ENCODE measurements around the gene NCOA1. TPM values are rescaled to one million over a fixed set of nuclear protein-coding genes. Genes with fewer than 3 reads are reported as not detected.

The NCOA1 gene
- total RNA-seq, 1 donor from 2014 or later: 75.1 TPM

DNA sequence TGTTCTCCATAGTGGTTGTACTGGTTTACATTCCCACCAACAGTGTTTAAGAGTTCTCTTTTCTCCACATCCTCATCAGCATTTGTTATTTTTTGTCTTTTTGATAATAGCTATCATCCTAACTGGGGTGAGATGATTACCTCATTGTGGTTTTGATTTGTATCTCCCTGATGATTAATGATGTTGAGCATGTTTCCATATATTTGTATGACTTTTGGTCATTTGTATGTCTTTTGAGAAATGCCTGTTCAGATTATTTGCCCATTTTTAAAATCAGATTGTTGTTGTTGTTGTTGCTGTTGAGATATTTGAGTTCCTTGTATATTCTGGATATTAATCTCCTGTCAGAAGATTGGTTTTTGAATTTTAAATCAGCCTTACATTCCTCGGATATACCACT, 147.5 kb downstream of the NCOA1 start:
- no peaks in the 10 kb centered on the region for H3K27me3 Mint-ChIP-seq (ENCODE audit: unreplicated experiment)
- TF ChIP-seq, protein P1, sequence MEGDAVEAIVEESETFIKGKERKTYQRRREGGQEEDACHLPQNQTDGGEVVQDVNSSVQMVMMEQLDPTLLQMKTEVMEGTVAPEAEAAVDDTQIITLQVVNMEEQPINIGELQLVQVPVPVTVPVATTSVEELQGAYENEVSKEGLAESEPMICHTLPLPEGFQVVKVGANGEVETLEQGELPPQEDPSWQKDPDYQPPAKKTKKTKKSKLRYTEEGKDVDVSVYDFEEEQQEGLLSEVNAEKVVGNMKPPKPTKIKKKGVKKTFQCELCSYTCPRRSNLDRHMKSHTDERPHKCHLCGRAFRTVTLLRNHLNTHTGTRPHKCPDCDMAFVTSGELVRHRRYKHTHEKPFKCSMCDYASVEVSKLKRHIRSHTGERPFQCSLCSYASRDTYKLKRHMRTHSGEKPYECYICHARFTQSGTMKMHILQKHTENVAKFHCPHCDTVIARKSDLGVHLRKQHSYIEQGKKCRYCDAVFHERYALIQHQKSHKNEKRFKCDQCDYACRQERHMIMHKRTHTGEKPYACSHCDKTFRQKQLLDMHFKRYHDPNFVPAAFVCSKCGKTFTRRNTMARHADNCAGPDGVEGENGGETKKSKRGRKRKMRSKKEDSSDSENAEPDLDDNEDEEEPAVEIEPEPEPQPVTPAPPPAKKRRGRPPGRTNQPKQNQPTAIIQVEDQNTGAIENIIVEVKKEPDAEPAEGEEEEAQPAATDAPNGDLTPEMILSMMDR (IDR thresholded peaks at IDR 0.05; ENCODE audit: partially characterized antibody, unreplicated experiment): no peak
- peaks cover 4% of the 10 kb centered on the region for H3K36me3 Mint-ChIP-seq (ENCODE audit: unreplicated experiment)
- H3K4me1 Mint-ChIP-seq (ENCODE audit: low read depth, unreplicated experiment): peaks cover 13% of the 10 kb centered on the region
- H3K27ac Mint-ChIP-seq (ENCODE audit: unreplicated experiment): no peak overlapping the region
- DNase-seq: no peak
- no peak overlapping the region for H3K4me3 Mint-ChIP-seq (ENCODE audit: unreplicated experiment)
- peaks cover 6% of the 10 kb centered on the region for H3K9me3 Mint-ChIP-seq (ENCODE audit: unreplicated experiment)

DNA sequence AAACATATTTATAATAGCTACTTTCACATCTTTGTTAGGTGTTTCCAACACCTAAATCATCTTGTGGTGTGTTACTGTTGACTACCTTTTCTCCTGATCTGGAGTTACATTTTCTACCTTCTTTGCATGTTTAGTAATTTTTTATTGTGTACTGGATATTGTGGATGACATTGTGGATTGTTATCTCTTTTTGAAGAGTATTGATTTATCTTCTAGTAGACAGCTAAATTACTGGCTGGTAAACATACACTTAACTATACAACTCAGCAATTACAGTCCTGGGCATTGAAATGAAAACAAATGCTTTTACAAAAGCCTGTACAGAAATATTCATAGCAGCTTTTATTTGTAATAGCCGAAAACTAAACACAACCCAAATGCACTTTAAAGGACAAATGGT, 151.3 kb downstream of the NCOA1 start:
- H3K27ac Mint-ChIP-seq (ENCODE audit: unreplicated experiment): no peak overlapping the region
- peaks cover 6% of the 10 kb centered on the region for H3K9me3 Mint-ChIP-seq (ENCODE audit: unreplicated experiment)
- H3K4me3 Mint-ChIP-seq (ENCODE audit: unreplicated experiment): no peak overlapping the region
- TF ChIP-seq, protein P1 (IDR thresholded peaks at IDR 0.05; ENCODE audit: partially characterized antibody, unreplicated experiment): no peak
- no peak for DNase-seq
- peaks cover 4% of the 10 kb centered on the region for H3K36me3 Mint-ChIP-seq (ENCODE audit: unreplicated experiment)
- H3K27me3 Mint-ChIP-seq (ENCODE audit: unreplicated experiment): no peaks in the 10 kb centered on the region
- peaks cover 5% of the 10 kb centered on the region for H3K4me1 Mint-ChIP-seq (ENCODE audit: low read depth, unreplicated experiment)

DNA sequence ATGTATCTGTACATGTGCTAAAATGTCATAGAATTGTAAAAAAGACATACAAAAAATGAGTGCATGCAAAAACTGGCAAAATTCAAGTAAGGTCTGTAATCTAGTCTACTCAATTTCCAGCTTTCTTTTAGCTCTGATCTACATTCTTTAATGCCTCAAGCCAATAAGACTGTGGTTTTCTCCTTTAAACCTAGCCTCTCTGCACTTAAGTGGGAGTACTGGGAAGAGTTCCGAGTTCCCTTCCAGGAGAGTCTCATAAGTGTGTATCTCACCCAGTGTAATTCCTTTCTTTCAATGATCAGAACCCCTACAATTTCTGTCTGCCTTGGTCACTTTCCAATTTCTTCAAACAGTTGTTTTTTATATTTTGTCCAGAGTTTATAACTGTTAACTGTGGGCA, 152.0 kb downstream of the NCOA1 start:
- DNase-seq: no peak
- no peaks in the 10 kb centered on the region for H3K27me3 Mint-ChIP-seq (ENCODE audit: unreplicated experiment)
- peaks cover 5% of the 10 kb centered on the region for H3K4me1 Mint-ChIP-seq (ENCODE audit: low read depth, unreplicated experiment)
- peaks cover 6% of the 10 kb centered on the region for H3K9me3 Mint-ChIP-seq (ENCODE audit: unreplicated experiment)
- no peak overlapping the region for H3K27ac Mint-ChIP-seq (ENCODE audit: unreplicated experiment)
- TF ChIP-seq, protein P1 (IDR thresholded peaks at IDR 0.05; ENCODE audit: partially characterized antibody, unreplicated experiment): no peak
- H3K36me3 Mint-ChIP-seq (ENCODE audit: unreplicated experiment): peaks cover 4% of the 10 kb centered on the region
- no peak overlapping the region for H3K4me3 Mint-ChIP-seq (ENCODE audit: unreplicated experiment)

DNA sequence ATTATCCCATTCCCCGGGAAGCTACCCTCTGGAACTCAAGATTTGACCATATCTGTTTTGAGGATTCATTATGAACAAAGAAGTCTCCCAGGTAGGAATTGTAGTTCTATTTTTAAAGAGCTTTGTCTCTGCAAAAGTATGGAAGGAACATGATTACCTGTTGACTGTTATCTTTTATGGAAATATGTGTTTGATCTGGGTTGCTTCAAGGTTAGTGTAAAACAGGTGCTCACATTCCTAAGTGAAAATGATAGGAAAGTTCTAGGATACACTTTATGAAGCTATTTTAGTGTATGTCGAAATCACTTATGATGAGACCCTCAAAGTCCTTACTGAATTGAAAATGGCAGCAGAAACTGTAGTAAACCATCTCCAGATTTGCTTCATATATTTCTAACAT, 153.0 kb downstream of the NCOA1 start:
- DNase-seq: no peak
- TF ChIP-seq, protein P1 (IDR thresholded peaks at IDR 0.05; ENCODE audit: partially characterized antibody, unreplicated experiment): no peak
- no peaks in the 10 kb centered on the region for H3K27me3 Mint-ChIP-seq (ENCODE audit: unreplicated experiment)
- H3K4me1 Mint-ChIP-seq (ENCODE audit: low read depth, unreplicated experiment): peaks cover 5% of the 10 kb centered on the region
- H3K4me3 Mint-ChIP-seq (ENCODE audit: unreplicated experiment): no peak overlapping the region
- no peak overlapping the region for H3K27ac Mint-ChIP-seq (ENCODE audit: unreplicated experiment)
- no peaks in the 10 kb centered on the region for H3K36me3 Mint-ChIP-seq (ENCODE audit: unreplicated experiment)
- H3K9me3 Mint-ChIP-seq (ENCODE audit: unreplicated experiment): no peaks in the 10 kb centered on the region

DNA sequence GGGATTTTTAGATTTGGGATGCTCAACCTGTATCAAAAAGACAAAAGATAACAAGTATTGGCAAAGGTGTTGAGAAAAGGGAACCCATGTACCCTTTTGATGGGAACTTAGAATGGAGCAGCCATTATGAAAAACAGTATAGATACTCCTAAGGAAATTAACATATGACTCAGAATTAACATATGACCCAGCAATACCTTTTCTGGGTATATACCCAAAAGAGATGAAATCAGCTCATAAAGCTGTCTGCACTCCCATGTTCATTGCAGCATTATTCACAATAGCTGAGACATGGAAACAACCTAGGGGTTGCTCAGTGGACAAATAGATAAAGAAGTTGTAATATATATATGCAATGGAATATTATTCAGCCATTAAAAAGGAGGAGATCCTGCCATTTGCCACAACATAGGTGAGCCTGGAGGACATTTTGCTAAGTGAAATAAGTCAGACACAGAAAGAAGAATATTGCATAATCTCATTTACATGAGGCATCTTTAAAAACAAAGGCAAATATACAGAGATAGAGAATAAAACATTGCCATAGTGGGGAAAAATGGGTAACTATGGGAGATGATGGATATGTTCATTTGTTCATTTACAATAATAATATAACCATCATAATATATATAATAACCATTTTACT, 160.1 kb downstream of the NCOA1 start:
- no peak for DNase-seq
- no peaks in the 10 kb centered on the region for H3K36me3 Mint-ChIP-seq (ENCODE audit: unreplicated experiment)
- H3K9me3 Mint-ChIP-seq (ENCODE audit: unreplicated experiment): no peaks in the 10 kb centered on the region
- H3K27ac Mint-ChIP-seq (ENCODE audit: unreplicated experiment): no peak overlapping the region
- peaks cover 3% of the 10 kb centered on the region for H3K4me1 Mint-ChIP-seq (ENCODE audit: low read depth, unreplicated experiment)
- H3K4me3 Mint-ChIP-seq (ENCODE audit: unreplicated experiment): no peak overlapping the region
- H3K27me3 Mint-ChIP-seq (ENCODE audit: unreplicated experiment): peaks cover 2% of the 10 kb centered on the region
- TF ChIP-seq, protein P1 (IDR thresholded peaks at IDR 0.05; ENCODE audit: partially characterized antibody, unreplicated experiment): no peak
